Measurements from ENCODE around the gene IGFL3.
"Not testable (repeated sequence)": the region's sequence is repeated elsewhere in the genome, so short reads cannot be mapped to it uniquely, and the experiment has no call there.

The IGFL3 gene

GRCh38 chr19:46124638-46125115, at the start of gene IGFL3:
Gene IGFL3, minus strand, starts transcription at chr19:46124688. Its CDS starts 39 bp downstream, at chr19:46124649.
- DNase-seq = no peak

DNA sequence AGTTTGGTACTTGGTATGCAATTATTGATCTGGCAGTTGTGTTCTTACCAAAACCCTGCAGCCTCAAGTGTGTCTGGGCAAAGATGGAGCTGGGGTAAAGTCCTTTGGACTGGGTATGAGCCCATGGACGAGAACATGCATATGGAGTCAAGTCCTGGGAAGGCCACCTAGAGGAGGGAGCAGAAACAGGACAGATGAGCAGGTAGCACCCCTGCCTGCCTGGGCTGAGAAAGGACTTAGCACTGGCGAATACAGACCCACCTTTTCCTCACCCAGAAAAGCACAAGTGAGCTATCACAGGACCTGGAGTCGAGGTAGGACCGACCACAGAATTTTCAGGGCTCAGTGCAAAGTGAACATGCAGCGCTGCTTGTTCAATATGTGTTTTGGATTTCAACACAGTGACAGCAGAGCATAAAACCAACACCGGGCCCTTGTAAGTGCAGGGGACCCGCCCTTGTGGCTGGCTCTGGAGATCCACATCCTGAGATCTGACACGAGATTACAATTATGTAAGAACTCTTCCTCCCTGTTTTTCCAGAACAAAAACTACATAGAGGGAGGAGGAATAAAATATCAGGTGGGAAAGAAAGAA, 49.5 kb upstream of the IGFL3 start:
- no peak for DNase-seq

GRCh38 chr19:46162731-46163130, 38.2 kb upstream of the IGFL3 start:
- no peak for DNase-seq

GRCh38 chr19:46161642-46162257, 37.3 kb upstream of the IGFL3 start:
- not testable (repeated sequence) for DNase-seq

DNA sequence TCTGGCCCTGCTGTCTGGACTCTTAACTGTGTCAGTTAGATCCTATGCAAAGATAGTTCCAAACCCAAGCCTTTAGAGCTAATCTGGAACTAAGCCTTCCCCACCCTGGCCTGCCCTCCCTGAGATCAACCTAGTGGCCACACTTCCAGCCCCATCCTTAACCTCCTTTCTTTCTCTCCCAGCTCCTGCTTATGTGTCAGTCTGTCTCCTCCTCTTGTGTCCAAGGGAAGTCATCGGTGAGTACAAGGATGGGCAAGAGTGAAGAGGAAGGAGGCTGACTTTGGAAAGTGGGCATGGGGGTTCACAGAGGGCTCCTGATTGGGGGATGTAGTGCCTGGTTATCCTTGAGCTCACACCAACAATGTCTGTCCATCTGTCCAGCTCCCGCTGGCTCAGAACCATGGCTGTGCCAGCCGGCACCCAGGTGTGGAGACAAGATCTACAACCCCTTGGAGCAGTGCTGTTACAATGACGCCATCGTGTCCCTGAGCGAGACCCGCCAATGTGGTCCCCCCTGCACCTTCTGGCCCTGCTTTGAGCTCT, 35.8 kb upstream of the IGFL3 start:
- no peak for DNase-seq

DNA sequence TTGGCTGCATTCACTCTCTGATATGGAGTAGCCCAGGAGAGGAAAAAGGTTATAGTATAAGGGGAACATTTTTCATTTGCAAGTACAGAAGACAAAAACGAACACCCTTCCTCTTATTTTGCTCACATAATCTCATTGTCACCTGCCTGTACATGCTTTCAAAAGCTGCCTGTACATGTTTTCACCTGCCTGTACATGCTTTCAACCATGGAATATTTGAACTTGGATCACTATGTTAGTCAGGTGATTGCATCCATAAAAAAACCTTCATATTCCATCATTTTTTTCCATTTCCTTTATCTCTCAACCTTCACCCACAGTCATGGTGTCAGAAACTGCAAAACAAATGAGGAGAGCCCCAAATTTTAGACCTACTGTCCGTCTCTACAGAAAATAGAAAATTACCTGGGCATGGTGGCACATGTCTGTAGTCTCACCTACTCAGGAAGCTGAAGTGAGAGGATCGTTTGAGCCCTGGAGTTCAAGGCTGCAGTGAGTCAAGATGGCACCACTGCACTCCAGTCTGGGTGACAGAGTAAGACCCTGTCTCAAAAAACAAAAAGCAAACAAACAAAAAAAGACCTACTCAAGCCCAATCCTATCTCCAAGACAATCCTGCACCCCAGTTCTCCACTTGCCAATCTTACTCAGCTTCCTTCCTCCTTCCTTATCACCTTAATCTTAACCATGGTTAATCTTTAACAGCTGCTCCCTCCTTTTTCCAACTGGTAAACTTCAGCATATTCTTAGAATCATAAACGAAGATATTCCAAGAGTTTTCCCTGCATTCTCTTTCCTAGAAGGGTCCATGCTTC, 35.1 kb upstream of the IGFL3 start:
- DNase-seq = no peak

GRCh38 chr19:46155237-46155636, 30.7 kb upstream of the IGFL3 start:
- no peak for DNase-seq

GRCh38 chr19:46150606-46151005, 26.1 kb upstream of the IGFL3 start:
- no peak for DNase-seq

DNA sequence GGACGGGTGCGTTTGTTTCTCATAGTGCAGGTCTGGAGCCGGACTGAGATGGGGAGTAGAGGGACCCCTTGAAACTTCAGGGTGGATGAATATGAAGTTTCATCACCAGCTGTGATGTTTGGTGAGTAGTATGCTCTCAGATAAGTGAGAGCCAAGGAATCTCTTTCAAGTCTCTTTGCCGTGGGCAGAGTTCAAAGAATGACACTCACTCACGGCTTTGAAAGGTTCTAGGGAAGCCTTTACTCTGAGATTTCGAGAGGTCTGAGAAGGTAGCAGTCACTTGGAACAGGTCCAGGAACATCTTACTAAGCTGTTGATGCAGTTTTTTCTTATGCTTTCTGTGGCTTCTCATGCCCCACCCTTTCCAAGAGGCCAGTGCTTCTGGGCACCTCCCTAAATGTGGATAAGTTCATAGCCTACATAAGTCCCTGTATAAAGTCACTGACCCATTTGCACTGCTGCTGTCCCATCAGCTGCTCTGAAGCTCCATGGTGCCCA, 23.4 kb upstream of the IGFL3 start, which contains the start of gene IGFL2:
TSS of gene IGFL2 (plus strand) at position 448 of the 498 bp plus-strand sequence. CDS start at position 489, 41 bp downstream.
- DNase-seq = no peak

GRCh38 chr19:46147166-46147740, 22.8 kb upstream of the IGFL3 start:
- no peak for DNase-seq

- DNase-seq = no peak
These were observed 20.3 kb upstream of the IGFL3 start for GRCh38 chr19:46144756-46145155.

DNA sequence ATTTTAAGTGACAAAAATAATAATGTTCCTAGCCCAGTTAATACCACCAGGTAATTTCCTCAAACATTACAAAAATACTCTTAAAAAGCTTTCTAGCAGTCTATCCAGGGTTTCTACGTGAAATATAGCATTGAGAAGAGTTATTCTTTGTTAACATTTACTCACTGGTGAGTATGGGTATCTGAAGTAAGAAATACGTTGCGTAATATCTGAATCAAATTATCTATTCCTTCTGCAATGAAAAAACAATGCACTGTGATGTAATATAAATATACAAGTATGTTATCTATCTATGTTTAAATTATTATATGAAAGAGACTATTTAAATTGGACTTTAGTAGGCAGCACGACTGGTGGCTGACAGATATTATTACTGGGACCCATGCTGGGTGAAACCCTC, 17.8 kb upstream of the IGFL3 start:
- no peak for DNase-seq

DNA sequence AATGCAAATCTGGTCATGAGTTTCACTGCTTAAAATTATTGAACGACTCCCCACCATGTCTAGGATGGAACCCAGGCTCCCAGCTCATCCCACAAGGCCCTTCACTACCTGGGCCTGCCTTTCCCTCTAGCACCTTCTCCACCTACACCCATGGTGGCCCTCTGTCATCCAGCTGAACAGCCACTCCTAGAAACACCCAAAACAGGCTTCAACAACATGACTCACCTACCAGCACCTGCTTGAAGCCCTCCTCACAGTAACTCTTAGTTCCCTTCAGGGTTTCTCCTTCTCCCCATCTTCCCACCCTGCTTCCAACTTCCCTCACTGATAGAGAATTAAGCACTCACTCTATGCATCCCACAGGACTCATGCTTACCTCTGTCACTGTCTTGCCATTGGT, 16.9 kb upstream of the IGFL3 start:
- DNase-seq = no peak

DNA sequence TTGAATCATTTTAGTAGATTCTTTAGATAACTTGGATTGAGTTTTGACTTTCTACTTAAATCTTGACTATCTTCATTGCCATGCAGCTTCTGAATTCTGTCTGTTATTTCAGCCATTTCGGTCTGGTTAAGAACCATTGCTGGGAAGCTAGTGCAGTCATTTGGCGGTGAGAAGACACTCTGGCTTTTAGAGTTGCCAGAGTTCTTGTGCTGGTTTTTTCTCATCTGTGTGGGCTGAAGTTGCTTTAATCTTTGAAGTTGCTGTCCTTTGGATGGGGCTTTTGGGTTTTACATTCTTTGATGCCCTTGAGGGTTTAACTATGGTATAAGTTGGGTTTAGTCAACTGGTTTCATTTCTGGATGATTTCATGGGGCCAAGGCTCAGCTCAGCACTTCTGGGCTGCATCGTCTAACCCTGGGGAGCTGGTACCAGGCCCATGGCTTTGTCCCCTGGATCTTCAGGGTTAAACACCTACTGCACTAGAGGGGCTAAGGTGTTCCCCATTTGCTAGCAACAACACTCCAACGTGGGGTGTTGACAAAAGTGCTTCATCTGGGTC, 13.5 kb upstream of the IGFL3 start:
- no peak for DNase-seq

GRCh38 chr19:46134527-46134926, 10.0 kb upstream of the IGFL3 start:
- DNase-seq = no peak

DNA sequence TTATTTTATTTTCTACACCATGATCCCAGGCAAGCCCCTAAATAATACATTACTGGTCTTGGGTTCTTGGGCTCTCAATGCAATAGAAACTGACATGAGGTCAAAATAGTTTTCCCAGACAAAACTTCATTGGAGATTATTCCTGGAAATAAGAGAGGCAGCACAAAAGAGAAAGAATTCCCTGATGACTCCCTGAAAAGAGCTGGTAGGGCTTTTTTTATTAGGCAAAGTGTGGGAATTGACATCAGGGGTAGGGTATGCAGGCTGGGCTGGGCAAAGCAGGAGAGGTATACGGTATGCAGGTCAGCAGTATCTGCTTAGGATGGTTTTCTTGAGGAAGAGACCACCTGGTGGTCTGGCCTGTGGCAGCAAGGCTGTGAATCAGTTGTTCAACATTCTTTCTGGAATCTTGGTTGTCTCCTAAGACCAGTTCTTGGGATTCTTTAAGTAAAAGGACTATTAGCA, 9.3 kb upstream of the IGFL3 start:
- DNase-seq = no peak

DNA sequence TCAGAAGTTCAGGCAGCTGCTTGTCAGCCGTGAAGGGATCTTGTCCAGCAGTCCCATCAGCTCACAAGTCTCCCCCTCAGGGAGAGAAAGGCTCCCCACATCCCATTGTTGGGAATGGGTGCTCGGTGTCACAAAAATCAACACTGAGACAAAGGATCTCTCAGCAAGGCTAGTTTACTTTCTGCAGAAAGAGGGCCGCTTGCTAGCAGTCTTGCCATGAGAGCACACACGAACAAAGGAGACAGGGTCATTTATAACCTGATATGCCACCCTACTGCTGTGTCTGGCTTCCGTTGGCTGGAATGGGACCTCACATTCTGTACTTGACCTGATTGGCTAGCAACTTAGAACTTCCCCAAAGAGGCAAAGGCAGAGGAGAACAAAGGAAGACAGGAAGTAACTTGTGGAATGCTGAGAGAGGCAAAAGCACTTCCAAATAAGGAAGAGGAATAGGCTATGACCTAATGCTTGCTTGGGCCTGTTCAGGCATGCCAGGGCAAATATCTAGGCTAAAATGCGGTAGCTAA, 8.7 kb upstream of the IGFL3 start:
- peak; percentile 5 to 67 for DNase-seq

DNA sequence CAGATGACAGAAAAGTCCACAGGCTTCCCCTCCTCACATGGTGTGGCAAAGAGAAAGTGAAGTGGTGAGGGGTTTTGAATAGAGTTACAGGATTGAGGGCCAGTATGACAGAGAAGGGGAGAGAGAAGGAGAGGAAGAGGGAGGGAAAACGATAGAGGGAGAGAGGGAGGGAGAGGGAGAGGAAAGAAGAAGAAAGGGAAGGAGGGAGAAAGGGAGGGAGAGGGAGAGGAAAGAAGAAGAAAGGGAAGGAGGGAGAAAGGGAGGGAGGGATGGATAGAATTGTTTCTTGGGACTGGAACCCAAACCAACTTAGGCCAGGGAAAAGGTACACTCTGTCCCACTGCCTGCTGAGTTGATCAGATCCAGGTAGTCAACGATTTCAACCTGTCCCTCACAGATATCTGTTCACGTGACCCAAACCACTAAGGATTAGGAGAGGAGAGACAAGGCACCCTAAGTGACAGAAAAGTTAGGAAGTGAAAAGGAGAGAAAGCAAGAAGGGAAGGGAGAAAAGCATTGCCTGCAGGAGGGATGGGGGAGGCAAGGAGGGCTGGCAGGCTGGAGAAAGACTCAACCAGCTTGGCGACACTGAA, 8.1 kb upstream of the IGFL3 start:
- no peak for DNase-seq

GRCh38 chr19:46131485-46132143, 7.1 kb upstream of the IGFL3 start:
- no peak for DNase-seq

- no peak for DNase-seq
These were observed 1.6 kb upstream of the IGFL3 start for GRCh38 chr19:46126086-46126580.

GRCh38 chr19:46125447-46125846, 959 bp upstream of the IGFL3 start:
- DNase-seq = no peak

Data from NCI-H2081 (cell line).